Endothelial cell of umbilical vein (primary cell): ENCODE data around the gene TJP3. TPM values are rescaled to one million over a fixed set of nuclear protein-coding genes. Genes with fewer than 3 reads are reported as not detected.
A peak's percentile ranks its signal among the peaks of the same experiment; 100 is the strongest.
"Not testable (repeated sequence)": the region's sequence is repeated elsewhere in the genome, so short reads cannot be mapped to it uniquely, and the experiment has no call there.

Experiments used
- BruUV-seq: library from RNA; stranded (reverse); fragments of 400-500 nt; replicated peaks from 2 replicates; lab custom pipeline; 2021; lab: Mats Ljungman, UMichigan
- CTCF ChIA-PET: fragments of 300-600, 350-600 bp; sonication (Branson Sonifier 250); formaldehyde crosslinking; loops from one replicate; lab custom pipeline; 2021; ENCODE audit warnings: antibody characterized with exemption, inconsistent platforms; lab: Charles Lee
- POLR2A ChIA-PET: fragments of 300-600, 350-600 bp; sonication (Branson Sonifier 250); formaldehyde crosslinking; loops from one replicate; lab custom pipeline; 2021; ENCODE audit warnings: antibody characterized with exemption, inconsistent platforms; lab: Charles Lee
- DNase-seq: peaks from one replicate; pipeline ENCODE4 v3.0.0-alpha.2; 2011; ENCODE audit warnings: low read depth, low spot score
- FAIRE-seq: peaks from 2 replicates; lab custom pipeline; 2011; peaks lifted over from hg19 to GRCh38; lab: Jason Lieb, UNC
- H2AFZ ChIP-seq: 2 replicates; pipeline ENCODE4 v1.6.0; 2012; ENCODE audit warnings: low read depth, low read length, control low read depth, inconsistent platforms
- H3K27ac ChIP-seq: 2 replicates; pipeline ENCODE4 v1.5.1; 2011; ENCODE audit warnings: low read depth, mild to moderate bottlenecking, control low read depth, low read length, moderate library complexity; ENCODE audit not compliant: insufficient read depth
- H3K27me3 ChIP-seq, 2 experiments: 2 replicates each; pipeline versions ENCODE4 v1.6.0 to v1.6.1; 2011; ENCODE audit warnings: low read length in 2 of 2, mixed read lengths in 1 of 2; ENCODE audit not compliant: control insufficient read depth in 2 of 2, insufficient read depth in 2 of 2
- H3K36me3 ChIP-seq, 2 experiments: 2 replicates in 1 of 2; 3 replicates in 1 of 2; pipeline ENCODE4 v1.5.1; 2011; ENCODE audit warnings: low read length in 2 of 2, mild to moderate bottlenecking in 1 of 2, moderate library complexity in 1 of 2; ENCODE audit not compliant: control insufficient read depth in 2 of 2, insufficient read depth in 2 of 2; ENCODE audit errors: extremely low read depth in 1 of 2
- H3K4me1 ChIP-seq: 3 replicates; pipeline ENCODE4 v1.5.1; 2011; ENCODE audit warnings: mild to moderate bottlenecking, low read length; ENCODE audit not compliant: control insufficient read depth, insufficient read depth; ENCODE audit errors: extremely low read depth
- H3K4me2 ChIP-seq: 2 replicates; pipeline ENCODE4 v1.6.1; 2011; ENCODE audit warnings: low read length, control low read depth, mixed read lengths; ENCODE audit not compliant: insufficient read depth
- H3K4me3 ChIP-seq, 3 experiments: fragments of 200-600 bp in 1 of 3; sonication (generic), shearing (Covaris generic) in 1 of 3; replicated peaks in 1 of 3; 2 replicates each; pipeline ENCODE4 v1.5.1; 2011 to 2016; ENCODE audit warnings: control low read depth in 3 of 3, low read length in 3 of 3, mild to moderate bottlenecking in 2 of 3, inconsistent platforms in 1 of 3, low read depth in 1 of 3, moderate library complexity in 1 of 3; ENCODE audit not compliant: insufficient read depth in 1 of 3
- H3K79me2 ChIP-seq: 2 replicates; pipeline ENCODE4 v1.6.0; 2012; ENCODE audit warnings: low read length, inconsistent platforms; ENCODE audit not compliant: control insufficient read depth, insufficient read depth
- H3K9ac ChIP-seq: replicated peaks from 2 replicates; pipeline ENCODE3; 2011; ENCODE audit warnings: low read length, control low read depth; ENCODE audit not compliant: insufficient read depth; ENCODE audit errors: extremely low read depth
- H3K9me1 ChIP-seq: replicated peaks from 3 replicates; pipeline ENCODE4 v1.6.0; 2011; ENCODE audit warnings: mild to moderate bottlenecking, low read length; ENCODE audit not compliant: control insufficient read depth, insufficient read depth; ENCODE audit errors: extremely low read depth
- H3K9me3 ChIP-seq: replicated peaks from 2 replicates; pipeline ENCODE4 v1.5.1; 2012; ENCODE audit warnings: low read length, inconsistent platforms; ENCODE audit not compliant: control insufficient read depth, insufficient read depth
- H4K20me1 ChIP-seq: replicated peaks from 2 replicates; pipeline ENCODE3; 2011; ENCODE audit warnings: mild to moderate bottlenecking, low read length; ENCODE audit not compliant: control insufficient read depth, insufficient read depth; ENCODE audit errors: extremely low read depth
- CTCF ChIP-seq, 2 donors: IDR thresholded peaks; 1 replicate in 1 of 2; 2 replicates in 1 of 2; pipeline ENCODE4 v1.5.1; 2011; ENCODE audit warnings: low read length in 2 of 2, mild to moderate bottlenecking in 2 of 2, moderate library complexity in 2 of 2, control low read depth in 1 of 2, inconsistent platforms in 1 of 2, low read depth in 1 of 2; ENCODE audit not compliant: insufficient read depth in 1 of 2; ENCODE audit errors: extremely low read depth in 1 of 2
- EZH2 ChIP-seq: IDR thresholded peaks from 2 replicates; pipeline ENCODE4 v1.6.1; 2012; ENCODE audit warnings: borderline replicate concordance, low read depth, mild to moderate bottlenecking, moderate library complexity, low read length, inconsistent platforms; ENCODE audit not compliant: severe bottlenecking
- FOS ChIP-seq: IDR thresholded peaks from 2 replicates; pipeline ENCODE4 v1.6.1; 2011; ENCODE audit warnings: mild to moderate bottlenecking, low read length, moderate library complexity, borderline replicate concordance; ENCODE audit not compliant: insufficient read depth
- GATA2 ChIP-seq: IDR thresholded peaks from 2 replicates; pipeline ENCODE4 v1.7.0; 2011; ENCODE audit warnings: low read depth, mild to moderate bottlenecking, moderate library complexity, mixed read lengths, low read length; ENCODE audit not compliant: insufficient read length, insufficient read depth
- JUN ChIP-seq: IDR thresholded peaks from 2 replicates; pipeline ENCODE4 v1.6.1; 2011; ENCODE audit warnings: borderline replicate concordance, low read depth; ENCODE audit not compliant: insufficient read length, insufficient read depth
- MAX ChIP-seq: IDR thresholded peaks from 2 replicates; pipeline ENCODE4 v1.6.1; 2011; ENCODE audit not compliant: insufficient read depth, insufficient read length
- MYC ChIP-seq: IDR thresholded peaks from one replicate; pipeline ENCODE4 v1.6.1; 2011; ENCODE audit warnings: mild to moderate bottlenecking, low read depth, low read length
- POLR2A ChIP-seq: IDR thresholded peaks from 2 replicates; pipeline ENCODE4 v1.6.1; 2012; ENCODE audit warnings: low read depth, mild to moderate bottlenecking, control low read depth, low read length
- POLR2AphosphoS5 ChIP-seq: IDR thresholded peaks from 2 replicates; pipeline ENCODE4 v1.6.1; 2012; ENCODE audit warnings: low read depth, mild to moderate bottlenecking, control low read depth, low read length, moderate library complexity; ENCODE audit not compliant: insufficient read depth
- dilution Hi-C: fragments of 300-500 bp; cut with MboI; formaldehyde crosslinking; loops from one replicate; pipeline ENCODE4 v1.15.0; 2019; ENCODE audit warnings: low sequenced_read_pairs; ENCODE audit not compliant: extremely low pct_ligation_motif_present
- intact Hi-C: fragments of 100-400 bp; cut with micrococcal nuclease; formaldehyde crosslinking; loops from one replicate; pipeline ENCODE4 v1.10.0; 2022
- polyA plus RNA-seq, 4 experiments: library from polyadenylated mRNA; depleted of rRNA in 3 of 4; stranded (reverse) in 3 of 4; unstranded in 1 of 4; fragments of >200 nt; gene quantifications; 2 replicates each; pipeline versions ENCODE4 v1.2.1 to v1.2.3, GENCODE V29; 2011 to 2012; ENCODE audit warnings: missing spikeins in 1 of 4
- total RNA-seq: library from RNA; stranded (reverse); gene quantifications from 2 replicates; pipeline ENCODE4 v1.2.3, GENCODE V29; 2021

Gene TJP3
- total and polyA plus RNA-seq, 2 donors (not counting 3 experiments of a cell fraction or from before 2014, with no cell fraction given), result 0.10 TPM; not detected in 1

- Histone ChIP-seq H2AFZ (no peak overlapping the region), H3K4me1 (peaks cover 17% of the 10 kb centered on the region), H3K36me3 (peaks cover 2 to 10% of the 10 kb centered on the region in 2 experiments), H3K4me2 (no peak overlapping the region), H3K27me3 (no peaks in the 10 kb centered on the region), H3K9ac (no peak overlapping the region), H3K4me3 (no peak overlapping the region), H3K9me3 (no peaks in the 10 kb centered on the region), H3K27ac (no peak overlapping the region), H4K20me1 (no peaks in the 10 kb centered on the region), H3K79me2 (peaks cover 13% of the 10 kb centered on the region), H3K9me1 (no peaks in the 10 kb centered on the region)
- DNase-seq (peak; percentile 13), FAIRE-seq (no peak)
- no TSS peak for BruUV-seq
- ChIA-PET POLR2A (no interaction called here), CTCF (no interaction called here)
- dilution Hi-C loops (no loop called here), intact Hi-C loops (no loop called here)
- TF ChIP-seq GATA2, result no peak
- peak; percentile 49 for TF ChIP-seq POLR2AphosphoS5
- no peak for TF ChIP-seq CTCF (IDR thresholded peaks at IDR 0.05; ENCODE audit: extremely low read depth in 1 of 2, insufficient read depth in 1 of 2, low read depth in 1 of 2, low read length in 2 of 2)
- TF ChIP-seq MYC, result no peak
- TF ChIP-seq FOS, result peak; percentile 40
- TF ChIP-seq POLR2A, result no peak
- no peak for TF ChIP-seq MAX
- TF ChIP-seq EZH2, result no peak
- peak; percentile 7 for TF ChIP-seq JUN
Observed at GRCh38 chr19:3765121-3765520, 56.9 kb downstream of the TJP3 start.

GRCh38 chr19:3765757-3766156 lies 57.6 kb downstream of the TJP3 start:
- FAIRE-seq, H3K9me1 ChIP-seq, H3K4me3 ChIP-seq, H3K9ac ChIP-seq, H2AFZ ChIP-seq, POLR2A ChIA-PET, H3K4me2 ChIP-seq, H3K27ac ChIP-seq, H3K9me3 ChIP-seq, DNase-seq, dilution Hi-C loops, intact Hi-C loops, H3K27me3 ChIP-seq, BruUV-seq, H4K20me1 ChIP-seq: not testable (repeated sequence)
- CTCF ChIA-PET, result interaction anchor here (2.1 kb wide), 1 partner anchor 55 kb away, joined by 8 read pairs; no protein-coding TSS in a partner anchor
- Histone ChIP-seq H3K4me1 (peaks cover 17% of the 10 kb centered on the region), H3K79me2 (peaks cover 10% of the 10 kb centered on the region), H3K36me3 (peaks cover 2 to 10% of the 10 kb centered on the region in 2 experiments)
